Neuron (in vitro differentiated cells): ENCODE data around the gene NOP10.
"Not testable (repeated sequence)": the region's sequence is repeated elsewhere in the genome, so short reads cannot be mapped to it uniquely, and the experiment has no call there.

Source experiments
- H2AFZ ChIP-seq: one replicate; pipeline ENCODE4 v1.6.1; 2013; ENCODE audit warnings: low read depth, mild to moderate bottlenecking, inconsistent platforms, low read length, moderate library complexity
- H3K27me3 ChIP-seq: one replicate; pipeline ENCODE4 v1.6.1; 2013; ENCODE audit warnings: low read length; ENCODE audit not compliant: insufficient read depth
- H3K36me3 ChIP-seq: one replicate; pipeline ENCODE4 v1.6.1; 2013; ENCODE audit warnings: low read length; ENCODE audit not compliant: insufficient read depth
- H3K4me1 ChIP-seq: one replicate; pipeline ENCODE4 v1.6.1; 2013; ENCODE audit warnings: low read length; ENCODE audit not compliant: insufficient read depth
- H3K4me3 ChIP-seq: 2 replicates; pipeline ENCODE4 v1.5.1; 2013; ENCODE audit warnings: mild to moderate bottlenecking, low read length, moderate library complexity
- H3K9me3 ChIP-seq: one replicate; pipeline ENCODE4 v1.6.1; 2013; ENCODE audit warnings: low read length

The NOP10 gene

DNA sequence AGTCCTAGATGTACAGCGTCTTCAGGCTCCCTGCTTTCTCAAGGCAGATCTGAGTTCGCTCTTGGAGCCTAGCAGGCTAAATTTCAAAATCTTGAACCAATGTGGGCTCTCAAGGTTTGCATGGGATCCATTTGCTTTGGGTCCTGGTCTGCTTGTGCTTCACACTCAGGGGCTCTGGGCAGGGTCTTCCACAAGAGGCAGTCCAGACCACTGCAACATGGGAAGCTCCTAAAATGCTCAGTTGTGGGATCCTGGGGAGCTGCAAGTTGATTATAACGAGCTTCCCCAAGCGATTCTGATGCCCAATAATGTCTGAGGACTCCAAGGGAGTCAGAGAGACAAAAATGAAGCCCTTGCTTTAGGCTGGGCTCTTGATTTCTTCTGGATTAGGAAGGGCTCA, 6.8 kb upstream of the NOP10 start:
- Histone ChIP-seq H3K36me3 (no peaks in the 10 kb centered on the region), H3K27me3 (no peaks in the 10 kb centered on the region), H2AFZ (no peak overlapping the region), H3K4me1 (no peaks in the 10 kb centered on the region), H3K4me3 (no peak overlapping the region), H3K9me3 (no peaks in the 10 kb centered on the region)

DNA sequence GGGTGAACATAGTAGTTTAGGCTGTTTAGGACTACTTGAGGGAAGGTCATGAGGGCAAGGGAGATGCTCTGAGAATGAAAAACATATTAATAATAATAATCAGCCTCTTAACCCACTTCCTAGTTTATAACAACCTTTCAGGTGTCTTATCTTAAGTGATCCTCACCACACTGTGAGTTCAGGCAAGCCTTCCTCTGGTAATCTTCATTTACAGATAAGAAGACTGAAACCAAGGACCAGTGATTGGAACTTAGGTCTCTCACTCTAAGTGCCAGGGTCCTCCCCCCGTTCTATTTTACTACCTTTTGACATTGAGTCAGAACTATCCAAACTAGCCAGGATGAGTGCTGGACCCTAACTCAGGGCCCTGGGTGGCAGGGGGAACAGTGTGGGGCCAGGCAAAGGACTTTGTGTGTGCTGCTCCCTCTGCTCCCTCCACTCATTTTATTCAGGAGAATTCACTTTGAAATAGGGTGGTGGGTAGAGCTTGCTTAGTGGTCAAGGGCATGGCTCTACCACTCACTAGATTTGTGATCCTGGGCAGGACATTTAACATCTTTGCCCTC, 5.9 kb upstream of the NOP10 start:
- Histone ChIP-seq H3K36me3 (no peaks in the 10 kb centered on the region), H3K9me3 (no peaks in the 10 kb centered on the region), H3K27me3 (no peaks in the 10 kb centered on the region), H2AFZ (no peak overlapping the region), H3K4me3 (no peak overlapping the region), H3K4me1 (no peaks in the 10 kb centered on the region)

DNA sequence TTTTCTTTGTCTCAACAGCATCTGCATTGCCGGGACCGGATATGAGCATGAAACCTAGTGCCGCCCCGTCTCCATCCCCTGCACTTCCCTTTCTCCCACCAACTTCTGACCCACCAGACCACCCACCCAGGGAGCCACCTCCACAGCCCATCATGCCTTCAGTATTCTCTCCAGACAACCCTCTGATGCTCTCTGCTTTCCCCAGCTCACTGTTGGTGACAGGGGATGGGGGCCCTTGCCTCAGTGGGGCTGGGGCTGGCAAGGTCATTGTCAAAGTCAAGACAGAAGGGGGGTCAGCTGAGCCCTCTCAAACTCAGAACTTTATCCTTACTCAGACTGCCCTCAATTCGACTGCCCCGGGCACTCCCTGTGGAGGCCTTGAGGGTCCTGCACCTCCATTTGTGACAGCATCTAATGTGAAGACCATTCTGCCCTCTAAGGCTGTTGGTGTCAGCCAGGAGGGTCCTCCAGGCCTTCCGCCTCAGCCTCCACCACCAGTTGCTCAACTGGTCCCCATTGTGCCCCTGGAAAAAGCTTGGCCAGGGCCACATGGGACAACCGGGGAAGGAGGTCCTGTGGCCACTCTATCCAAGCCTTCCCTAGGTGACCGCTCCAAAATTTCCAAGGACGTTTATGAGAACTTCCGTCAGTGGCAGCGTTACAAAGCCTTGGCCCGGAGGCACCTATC, 5.2 kb upstream of the NOP10 start:
- no peak overlapping the region for H3K4me3 ChIP-seq
- no peaks in the 10 kb centered on the region for H3K4me1 ChIP-seq
- H3K9me3 ChIP-seq: no peaks in the 10 kb centered on the region
- no peaks in the 10 kb centered on the region for H3K36me3 ChIP-seq
- H2AFZ ChIP-seq: no peak overlapping the region
- H3K27me3 ChIP-seq: no peaks in the 10 kb centered on the region

DNA sequence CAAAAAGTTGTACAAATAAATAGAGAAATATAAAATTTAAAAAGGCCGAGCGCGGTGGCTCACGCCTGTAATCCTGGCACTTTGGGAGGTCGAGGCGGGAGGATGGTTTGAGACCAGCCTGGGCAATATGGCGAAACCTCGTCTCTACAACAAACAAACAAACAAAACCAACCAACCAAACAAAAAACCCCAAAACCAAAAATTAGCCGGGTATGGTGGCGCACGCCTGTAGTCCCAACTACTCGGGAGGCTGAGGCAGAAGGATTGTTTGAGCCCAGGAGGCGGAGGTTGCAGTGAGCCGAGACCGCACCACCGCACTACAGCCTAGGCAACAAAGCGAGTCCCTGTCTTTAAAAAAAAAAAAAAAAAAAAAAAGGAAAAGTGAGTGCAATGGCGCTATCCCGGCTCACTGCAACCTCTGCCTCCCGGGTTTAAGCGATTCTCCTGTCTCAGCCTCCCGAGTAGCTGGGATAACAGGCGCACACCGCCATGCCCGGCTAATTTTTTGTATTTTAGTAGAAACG, 661 bp downstream of the NOP10 start:
- not testable (repeated sequence) for H3K9me3 ChIP-seq, H3K27me3 ChIP-seq, H3K4me1 ChIP-seq
- Histone ChIP-seq H3K4me3 (peak overlapping the region; percentile 87), H3K36me3 (peaks cover 19% of the 10 kb centered on the region), H2AFZ (peak overlapping the region; percentile 51)

DNA sequence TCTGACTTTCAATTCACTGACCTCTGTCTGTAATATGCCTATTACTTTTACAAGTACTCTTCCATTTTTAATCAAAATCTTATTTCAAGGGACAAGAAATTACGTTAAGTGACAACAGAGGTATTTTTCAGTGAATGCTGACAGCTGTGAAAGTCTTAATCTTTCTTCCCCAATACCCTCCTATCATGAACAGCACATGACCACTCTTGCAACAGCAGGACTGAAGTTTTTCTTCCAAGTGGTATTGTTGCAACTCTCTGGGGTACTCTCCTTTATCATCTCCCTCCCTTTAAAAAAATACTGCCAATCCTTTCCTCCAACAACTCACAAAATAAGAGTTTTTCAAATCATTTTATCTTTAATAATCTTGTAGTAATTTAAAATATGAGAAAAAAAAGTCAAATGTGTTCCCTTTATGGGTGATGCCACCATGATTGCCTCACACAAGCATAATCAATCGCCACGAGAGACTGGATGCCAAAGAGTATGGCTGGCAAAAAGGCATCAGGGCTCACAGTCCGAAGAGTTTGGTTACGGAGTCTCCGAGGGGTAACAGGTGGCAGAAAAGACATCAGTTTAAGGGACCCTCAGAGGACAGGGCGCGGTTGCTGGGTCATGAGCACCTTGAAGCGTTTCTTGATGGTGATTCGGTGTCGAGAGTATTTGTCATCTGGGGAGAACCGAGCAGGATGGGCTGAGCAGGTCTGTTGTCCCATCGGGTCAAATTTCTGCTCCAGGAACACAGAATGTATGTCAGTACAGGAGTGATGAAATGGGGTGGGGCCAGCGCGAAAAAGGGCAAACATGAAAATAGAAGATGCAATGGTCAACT, 1.3 kb downstream of the NOP10 start:
- Histone ChIP-seq H3K27me3 (no peaks in the 10 kb centered on the region), H3K36me3 (peaks cover 19% of the 10 kb centered on the region), H3K9me3 (no peaks in the 10 kb centered on the region), H3K4me1 (peaks cover 10% of the 10 kb centered on the region), H2AFZ (no peak overlapping the region), H3K4me3 (peak overlapping the region; percentile 87)

DNA sequence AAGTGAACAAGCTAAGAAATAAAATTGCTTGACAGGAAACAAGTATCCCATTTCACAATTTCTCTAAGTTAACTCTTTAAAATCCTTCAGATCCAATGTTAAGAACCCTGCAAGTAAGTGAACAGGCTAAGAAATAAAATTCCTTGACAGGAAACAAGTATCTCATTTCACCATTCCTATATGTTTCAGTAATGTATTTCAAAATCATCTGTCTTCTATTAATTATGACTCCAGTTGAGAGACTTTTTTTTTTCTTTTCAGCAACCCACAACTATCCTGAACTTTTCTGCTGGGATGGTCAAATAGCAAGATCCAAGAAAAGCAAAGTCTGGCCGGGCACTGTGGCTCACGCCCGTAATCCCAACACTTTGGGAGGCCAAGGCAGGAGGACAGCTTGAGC, 3.0 kb downstream of the NOP10 start:
- Histone ChIP-seq H3K27me3 (no peaks in the 10 kb centered on the region), H3K36me3 (peaks cover 19% of the 10 kb centered on the region), H3K9me3 (no peaks in the 10 kb centered on the region), H3K4me1 (peaks cover 12% of the 10 kb centered on the region), H2AFZ (no peak overlapping the region), H3K4me3 (no peak overlapping the region)

DNA sequence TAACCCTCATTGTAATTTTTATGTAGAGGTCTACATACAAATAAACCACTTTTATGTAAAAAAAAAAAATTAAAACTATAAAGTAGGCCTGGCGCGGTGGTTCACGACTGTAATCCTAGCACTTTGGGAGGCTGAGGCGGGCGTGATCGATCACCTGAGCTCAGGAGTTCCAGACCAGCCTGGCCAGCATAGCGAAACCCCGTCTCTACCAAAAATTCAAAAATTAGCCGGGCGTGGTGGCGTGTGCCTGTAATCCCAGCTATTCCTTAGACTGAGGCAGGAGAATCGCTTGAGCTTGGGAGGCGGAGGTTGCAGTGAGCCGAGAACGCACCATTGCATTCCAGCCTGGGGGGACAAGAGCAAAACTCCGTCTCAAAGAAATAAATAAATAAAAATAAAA, 4.6 kb downstream of the NOP10 start:
- Histone ChIP-seq H3K9me3 (no peaks in the 10 kb centered on the region), H3K4me1 (peaks cover 14% of the 10 kb centered on the region), H3K36me3 (peaks cover 19% of the 10 kb centered on the region), H3K27me3 (no peaks in the 10 kb centered on the region), H2AFZ (no peak overlapping the region), H3K4me3 (peak overlapping the region; percentile 85)

DNA sequence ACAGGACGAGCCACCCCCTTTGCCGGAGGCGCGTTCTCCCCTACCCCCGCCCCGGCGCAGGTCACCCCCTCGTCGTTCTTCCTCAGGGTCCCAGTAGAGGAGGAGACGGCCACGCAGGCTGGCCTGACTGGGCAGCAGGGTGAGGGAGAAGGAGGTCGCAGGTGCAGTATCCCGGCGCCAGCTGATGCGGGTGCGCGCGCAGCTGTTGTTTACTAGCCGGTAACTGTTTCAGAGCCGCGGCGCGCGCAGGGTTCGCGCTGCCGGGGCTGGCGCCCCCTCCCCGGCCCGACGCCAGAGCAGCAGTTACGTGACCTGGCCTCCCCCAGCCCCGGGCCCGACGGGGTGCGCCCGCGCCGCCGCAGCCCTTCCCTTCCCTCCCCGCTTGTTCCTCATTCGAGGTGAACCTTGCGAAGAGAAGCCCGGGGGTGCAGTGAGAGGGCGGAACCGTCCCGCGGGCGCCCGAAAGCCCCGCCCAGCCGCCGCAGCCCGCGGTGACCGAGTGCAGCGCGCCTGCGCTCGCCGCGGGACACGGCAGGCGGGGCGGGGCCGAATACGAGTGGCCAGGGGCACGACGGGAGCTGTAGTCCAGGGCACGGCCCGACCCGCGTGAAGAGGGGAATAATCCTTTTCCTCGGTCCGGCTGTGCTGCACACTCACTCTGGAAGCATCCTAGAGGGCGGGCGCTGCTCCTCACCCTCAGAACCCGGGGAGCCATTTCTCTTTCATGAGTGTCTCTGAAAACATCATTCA, 5.2 kb downstream of the NOP10 start, which contains the start of gene SLC12A6:
Gene SLC12A6, minus strand, starts transcription at position 225 of the 750 bp plus-strand sequence. CDS start 1,101 bp downstream, outside the sequence.
- H3K9me3 ChIP-seq: no peaks in the 10 kb centered on the region
- H3K36me3 ChIP-seq: peaks cover 19% of the 10 kb centered on the region
- peak within 1 kb of the TSS; percentile 85 for H3K4me3 ChIP-seq
- H3K4me1 ChIP-seq: peaks cover 14% of the 10 kb centered on the region
- H3K27me3 ChIP-seq: no peaks in the 10 kb centered on the region
- peak within 1 kb of the TSS; percentile 92 for H2AFZ ChIP-seq

DNA sequence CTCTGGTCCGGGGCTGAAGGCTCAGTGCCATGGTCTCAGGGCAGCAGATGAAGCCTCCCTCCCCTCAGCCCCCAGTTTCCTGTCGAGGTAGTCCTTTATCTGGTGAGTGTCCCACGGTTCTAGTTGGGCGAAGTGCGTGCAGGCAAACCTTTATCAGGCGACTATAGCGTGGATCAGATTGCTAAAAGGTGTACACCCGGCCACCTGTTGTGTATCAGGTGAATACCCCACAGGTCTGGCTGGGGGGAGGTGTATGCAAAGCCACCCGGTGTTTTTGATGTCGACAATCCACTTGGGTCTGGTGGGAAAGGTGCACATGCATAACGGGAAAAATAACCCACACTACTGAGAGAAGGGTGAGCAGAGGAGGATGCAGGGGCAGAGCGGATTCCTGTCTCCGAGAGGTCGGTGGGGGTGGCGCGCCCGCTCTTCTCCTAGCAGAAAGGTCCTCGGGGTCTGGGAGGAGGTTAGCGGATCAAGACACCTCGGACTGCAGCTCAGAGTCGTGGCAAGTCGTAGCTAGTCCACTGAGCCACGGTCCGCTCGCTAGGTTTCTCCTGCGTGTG, 5.9 kb downstream of the NOP10 start:
- H2AFZ ChIP-seq: peak overlapping the region; percentile 92
- H3K4me1 ChIP-seq: peaks cover 14% of the 10 kb centered on the region
- H3K36me3 ChIP-seq: peaks cover 19% of the 10 kb centered on the region
- no peaks in the 10 kb centered on the region for H3K27me3 ChIP-seq
- no peaks in the 10 kb centered on the region for H3K9me3 ChIP-seq
- H3K4me3 ChIP-seq: peak overlapping the region; percentile 85

DNA sequence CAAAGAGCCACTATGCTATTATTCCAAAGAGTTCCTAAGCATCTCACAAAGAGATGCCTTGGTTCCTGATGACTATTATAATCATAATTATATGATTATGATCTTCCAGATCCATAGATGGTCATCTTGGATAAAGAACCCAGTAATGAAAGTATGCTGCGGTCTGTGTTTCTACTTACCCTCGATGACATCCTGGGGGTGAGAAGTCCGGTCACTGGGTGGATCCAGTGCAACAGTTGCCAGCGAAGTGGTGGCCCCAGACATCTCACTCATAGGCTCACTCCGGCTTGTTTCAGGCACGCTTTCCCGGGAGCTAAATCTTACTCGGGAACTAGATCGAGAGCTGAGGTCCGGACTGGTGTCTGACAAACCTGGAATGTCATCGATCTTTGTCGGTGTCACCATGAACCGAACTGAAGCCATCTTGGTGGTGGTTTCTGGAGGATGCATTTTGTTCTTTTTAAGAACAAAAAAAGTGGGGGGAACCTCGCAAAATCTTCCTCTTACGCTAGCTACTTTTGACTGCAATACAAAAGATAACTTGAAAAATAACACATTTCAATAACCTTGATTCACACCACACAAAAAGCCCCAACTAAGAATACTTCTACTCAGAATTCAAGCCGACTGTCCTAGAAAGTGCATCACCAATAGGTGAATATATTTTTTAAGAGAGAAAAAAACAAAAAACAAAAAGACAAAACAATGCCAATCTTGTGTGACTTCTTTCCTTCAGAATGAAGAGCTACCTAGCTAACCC, 6.5 kb downstream of the NOP10 start:
- Histone ChIP-seq H3K27me3 (no peaks in the 10 kb centered on the region), H3K4me3 (peak overlapping the region; percentile 85), H3K9me3 (no peaks in the 10 kb centered on the region), H2AFZ (peak overlapping the region; percentile 92), H3K4me1 (peaks cover 10% of the 10 kb centered on the region), H3K36me3 (peaks cover 15% of the 10 kb centered on the region)

DNA sequence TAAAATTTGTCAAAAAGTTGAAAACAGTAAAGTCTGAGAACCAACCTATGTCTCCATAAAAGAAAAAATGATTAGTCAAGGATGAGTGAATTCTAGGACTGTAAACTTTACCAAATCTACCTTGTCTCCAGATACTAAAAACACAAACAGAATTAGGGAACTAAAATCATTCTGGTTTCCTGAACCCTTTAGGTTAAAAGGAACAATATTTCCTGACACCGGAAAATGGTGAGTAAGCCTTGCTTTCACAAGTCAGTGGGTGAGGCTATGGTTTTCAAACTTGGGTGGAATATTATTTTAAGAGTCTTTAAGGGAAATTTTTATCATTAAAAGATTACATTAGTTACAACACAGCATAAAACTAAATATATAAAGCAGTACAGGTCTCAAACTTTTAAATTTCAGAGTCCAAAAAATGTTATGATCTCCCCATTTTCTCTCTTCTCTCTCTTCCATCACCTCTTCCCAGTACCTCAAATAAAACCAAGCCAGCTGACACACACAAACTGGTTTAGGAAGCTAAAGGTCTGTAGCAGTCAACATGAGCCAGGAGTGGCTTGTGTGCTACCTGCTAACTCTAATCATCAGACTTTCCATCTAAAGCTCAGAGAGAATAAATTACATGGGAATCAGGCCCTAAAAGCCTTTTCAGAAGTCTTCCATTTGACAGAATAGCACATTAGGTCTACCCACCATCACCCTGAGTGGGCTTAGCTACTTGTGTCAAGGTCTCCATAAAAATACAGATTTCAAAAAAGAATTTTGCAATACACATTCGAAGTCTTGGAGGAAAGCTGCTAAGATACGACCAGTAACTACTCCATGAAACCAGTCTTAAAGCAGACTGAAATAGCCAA, 7.5 kb downstream of the NOP10 start:
- peaks cover 6% of the 10 kb centered on the region for H3K36me3 ChIP-seq
- H3K4me1 ChIP-seq: peaks cover 10% of the 10 kb centered on the region
- H3K9me3 ChIP-seq: no peaks in the 10 kb centered on the region
- H3K27me3 ChIP-seq: no peaks in the 10 kb centered on the region
- H3K4me3 ChIP-seq: no peak overlapping the region
- H2AFZ ChIP-seq: no peak overlapping the region
